ENCODE measurements around the gene OR6B3.

DNA sequence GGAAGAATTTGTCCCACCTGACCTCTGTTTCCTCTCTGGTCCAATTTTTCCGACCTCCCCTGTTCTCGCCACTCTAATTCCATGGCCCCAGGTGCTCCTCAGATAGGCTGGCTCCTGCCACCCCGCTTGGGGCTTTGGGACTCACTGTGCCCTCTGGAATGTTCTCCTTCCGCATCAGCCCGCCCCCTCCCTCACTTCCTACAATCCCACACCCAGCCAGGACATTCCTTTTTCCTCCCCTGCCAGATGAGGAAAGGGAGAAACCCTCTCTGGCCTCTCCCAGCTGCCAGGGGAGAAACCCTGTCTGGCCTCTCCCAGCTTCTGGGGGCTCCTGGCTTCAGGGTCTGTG is 20.0 kb downstream of the OR6B3 start:
- TF ChIP-seq, protein P1, sequence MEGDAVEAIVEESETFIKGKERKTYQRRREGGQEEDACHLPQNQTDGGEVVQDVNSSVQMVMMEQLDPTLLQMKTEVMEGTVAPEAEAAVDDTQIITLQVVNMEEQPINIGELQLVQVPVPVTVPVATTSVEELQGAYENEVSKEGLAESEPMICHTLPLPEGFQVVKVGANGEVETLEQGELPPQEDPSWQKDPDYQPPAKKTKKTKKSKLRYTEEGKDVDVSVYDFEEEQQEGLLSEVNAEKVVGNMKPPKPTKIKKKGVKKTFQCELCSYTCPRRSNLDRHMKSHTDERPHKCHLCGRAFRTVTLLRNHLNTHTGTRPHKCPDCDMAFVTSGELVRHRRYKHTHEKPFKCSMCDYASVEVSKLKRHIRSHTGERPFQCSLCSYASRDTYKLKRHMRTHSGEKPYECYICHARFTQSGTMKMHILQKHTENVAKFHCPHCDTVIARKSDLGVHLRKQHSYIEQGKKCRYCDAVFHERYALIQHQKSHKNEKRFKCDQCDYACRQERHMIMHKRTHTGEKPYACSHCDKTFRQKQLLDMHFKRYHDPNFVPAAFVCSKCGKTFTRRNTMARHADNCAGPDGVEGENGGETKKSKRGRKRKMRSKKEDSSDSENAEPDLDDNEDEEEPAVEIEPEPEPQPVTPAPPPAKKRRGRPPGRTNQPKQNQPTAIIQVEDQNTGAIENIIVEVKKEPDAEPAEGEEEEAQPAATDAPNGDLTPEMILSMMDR (IDR thresholded peaks at IDR 0.05; ENCODE audit: low read depth, low read length, missing input control): no peak
- no peak for TF ChIP-seq RAD21 (IDR thresholded peaks at IDR 0.05)
- TF ChIP-seq, protein P2, sequence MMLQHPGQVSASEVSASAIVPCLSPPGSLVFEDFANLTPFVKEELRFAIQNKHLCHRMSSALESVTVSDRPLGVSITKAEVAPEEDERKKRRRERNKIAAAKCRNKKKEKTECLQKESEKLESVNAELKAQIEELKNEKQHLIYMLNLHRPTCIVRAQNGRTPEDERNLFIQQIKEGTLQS (IDR thresholded peaks at IDR 0.05): no peak
- no peak for TF ChIP-seq JUND (IDR thresholded peaks at IDR 0.05)
- no peak for TF ChIP-seq GABPA (IDR thresholded peaks at IDR 0.05 in 1 of 2, conservative IDR thresholded peaks at IDR 0.05 in 1 of 2)
- TF ChIP-seq, protein P3, sequence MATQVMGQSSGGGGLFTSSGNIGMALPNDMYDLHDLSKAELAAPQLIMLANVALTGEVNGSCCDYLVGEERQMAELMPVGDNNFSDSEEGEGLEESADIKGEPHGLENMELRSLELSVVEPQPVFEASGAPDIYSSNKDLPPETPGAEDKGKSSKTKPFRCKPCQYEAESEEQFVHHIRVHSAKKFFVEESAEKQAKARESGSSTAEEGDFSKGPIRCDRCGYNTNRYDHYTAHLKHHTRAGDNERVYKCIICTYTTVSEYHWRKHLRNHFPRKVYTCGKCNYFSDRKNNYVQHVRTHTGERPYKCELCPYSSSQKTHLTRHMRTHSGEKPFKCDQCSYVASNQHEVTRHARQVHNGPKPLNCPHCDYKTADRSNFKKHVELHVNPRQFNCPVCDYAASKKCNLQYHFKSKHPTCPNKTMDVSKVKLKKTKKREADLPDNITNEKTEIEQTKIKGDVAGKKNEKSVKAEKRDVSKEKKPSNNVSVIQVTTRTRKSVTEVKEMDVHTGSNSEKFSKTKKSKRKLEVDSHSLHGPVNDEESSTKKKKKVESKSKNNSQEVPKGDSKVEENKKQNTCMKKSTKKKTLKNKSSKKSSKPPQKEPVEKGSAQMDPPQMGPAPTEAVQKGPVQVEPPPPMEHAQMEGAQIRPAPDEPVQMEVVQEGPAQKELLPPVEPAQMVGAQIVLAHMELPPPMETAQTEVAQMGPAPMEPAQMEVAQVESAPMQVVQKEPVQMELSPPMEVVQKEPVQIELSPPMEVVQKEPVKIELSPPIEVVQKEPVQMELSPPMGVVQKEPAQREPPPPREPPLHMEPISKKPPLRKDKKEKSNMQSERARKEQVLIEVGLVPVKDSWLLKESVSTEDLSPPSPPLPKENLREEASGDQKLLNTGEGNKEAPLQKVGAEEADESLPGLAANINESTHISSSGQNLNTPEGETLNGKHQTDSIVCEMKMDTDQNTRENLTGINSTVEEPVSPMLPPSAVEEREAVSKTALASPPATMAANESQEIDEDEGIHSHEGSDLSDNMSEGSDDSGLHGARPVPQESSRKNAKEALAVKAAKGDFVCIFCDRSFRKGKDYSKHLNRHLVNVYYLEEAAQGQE (IDR thresholded peaks at IDR 0.05): no peak
- no peak for TF ChIP-seq YY1 (IDR thresholded peaks at IDR 0.05)
- no peak for TF ChIP-seq RXRA (IDR thresholded peaks at IDR 0.05)
- TF ChIP-seq MAX (IDR thresholded peaks at IDR 0.05): no peak
- no peak for TF ChIP-seq FOXA2 (IDR thresholded peaks at IDR 0.05)
- TF ChIP-seq TAF1 (conservative IDR thresholded peaks at IDR 0.05): no peak
- TF ChIP-seq EGR1 (IDR thresholded peaks at IDR 0.05; ENCODE audit: low read depth in 2 of 2): no peak
